Umbilical cord (tissue), 1 donor: Measurements from ENCODE around the gene KRABD2.
"Not testable (repeated sequence)": the region's sequence is repeated elsewhere in the genome, so short reads cannot be mapped to it uniquely, and the experiment has no call there.

Source experiments
- DNase-seq: peaks from one replicate; pipeline ENCODE4 v3.0.0-alpha.2; 2015; ENCODE audit warnings: low spot score

Gene KRABD2

GRCh38 chr17:8376271-8377067, at the start of gene KRABD2:
TSS of gene KRABD2 (minus strand) at chr17:8376704.
- peak; percentile 90 for DNase-seq

DNA sequence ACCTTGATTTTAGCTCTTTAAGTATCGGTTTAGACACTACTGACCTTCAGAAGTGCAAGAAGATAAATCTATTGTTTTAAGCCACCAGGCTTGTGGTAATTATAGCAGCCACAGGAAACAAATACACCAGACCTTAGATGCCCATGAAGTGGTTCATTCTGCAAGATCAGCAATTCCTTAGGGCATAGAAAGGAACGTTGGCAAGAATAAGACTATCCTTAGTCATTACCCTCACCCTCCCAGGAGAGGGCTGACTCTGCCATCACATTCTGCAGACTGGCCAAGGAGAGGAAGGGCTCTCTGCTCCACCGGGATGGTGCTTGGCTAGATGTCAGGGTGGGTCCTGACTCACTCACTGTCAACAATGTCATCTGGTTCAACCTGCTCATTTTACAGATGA, 45.1 kb upstream of the KRABD2 start:
- no peak for DNase-seq

DNA sequence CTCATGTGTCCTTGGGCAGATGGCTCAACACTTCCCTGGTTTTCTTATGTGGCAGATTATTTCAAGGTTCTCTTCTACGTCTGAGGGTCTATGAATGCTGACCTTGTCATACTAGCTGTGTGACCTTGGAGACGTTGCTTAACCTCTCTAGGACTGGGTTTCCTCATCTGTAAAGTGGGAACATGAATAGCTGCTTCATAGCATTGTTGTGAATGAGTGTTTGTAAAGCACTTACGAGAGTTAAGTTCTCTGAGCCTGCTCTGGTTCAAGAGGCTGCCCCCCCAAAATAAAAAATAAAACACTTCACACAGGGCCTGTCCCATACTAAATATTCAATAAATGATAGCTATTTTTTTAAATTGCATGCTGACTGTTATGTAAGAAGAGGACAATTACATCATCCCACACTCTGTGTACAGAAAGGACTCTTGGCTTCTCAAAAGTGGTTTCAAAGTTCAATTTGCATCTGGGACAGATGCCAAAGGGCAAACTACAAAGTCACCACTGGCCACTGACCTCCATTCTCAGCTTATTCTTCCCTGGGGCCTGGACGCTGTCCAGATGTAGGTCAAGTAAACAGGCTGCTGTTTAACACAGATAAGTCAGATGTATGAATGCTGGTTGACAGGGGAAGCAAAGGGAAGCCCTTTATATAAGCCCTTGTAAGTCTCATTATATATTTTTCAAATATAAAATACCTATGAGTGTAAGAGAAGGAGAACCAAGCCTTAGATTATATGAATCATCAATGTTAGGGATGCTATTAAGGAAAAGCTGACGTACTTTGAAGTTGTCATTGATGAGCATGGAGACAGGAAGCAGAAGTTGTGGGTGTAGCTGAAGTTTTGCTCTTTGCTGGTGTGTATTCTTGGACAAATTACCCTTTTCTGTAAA, 43.8 kb upstream of the KRABD2 start:
- peak; percentile 9 for DNase-seq

GRCh38 chr17:8419305-8419704, 42.8 kb upstream of the KRABD2 start:
- DNase-seq, result no peak

DNA sequence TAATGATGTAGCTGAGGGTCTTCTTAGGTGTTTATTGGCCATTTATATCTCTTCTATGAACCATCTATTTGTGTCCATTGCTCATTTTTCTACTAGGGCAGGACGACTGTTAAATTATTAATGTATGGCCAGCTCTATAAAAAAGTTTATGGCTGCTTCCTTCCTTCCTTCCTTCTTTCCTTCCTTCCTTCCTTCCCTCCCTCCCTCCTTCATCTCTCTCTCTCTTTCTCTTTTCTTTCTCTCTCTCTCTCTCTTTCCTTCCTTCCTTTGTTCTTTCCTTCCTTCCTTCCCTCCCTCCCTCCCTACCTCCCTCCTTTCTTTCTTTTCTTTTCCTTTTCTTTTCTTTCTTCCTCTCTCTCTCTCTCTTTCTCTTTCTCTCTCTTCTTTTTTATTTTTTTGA, 42.0 kb upstream of the KRABD2 start:
- DNase-seq, result no peak

- DNase-seq, result no peak
Observed at GRCh38 chr17:8417806-8418205, 41.3 kb upstream of the KRABD2 start.

GRCh38 chr17:8413938-8414337, 37.4 kb upstream of the KRABD2 start:
- no peak for DNase-seq

- DNase-seq, result no peak
Observed at GRCh38 chr17:8413328-8413727, 36.8 kb upstream of the KRABD2 start.

GRCh38 chr17:8412089-8412488, 35.6 kb upstream of the KRABD2 start:
- no peak for DNase-seq

DNA sequence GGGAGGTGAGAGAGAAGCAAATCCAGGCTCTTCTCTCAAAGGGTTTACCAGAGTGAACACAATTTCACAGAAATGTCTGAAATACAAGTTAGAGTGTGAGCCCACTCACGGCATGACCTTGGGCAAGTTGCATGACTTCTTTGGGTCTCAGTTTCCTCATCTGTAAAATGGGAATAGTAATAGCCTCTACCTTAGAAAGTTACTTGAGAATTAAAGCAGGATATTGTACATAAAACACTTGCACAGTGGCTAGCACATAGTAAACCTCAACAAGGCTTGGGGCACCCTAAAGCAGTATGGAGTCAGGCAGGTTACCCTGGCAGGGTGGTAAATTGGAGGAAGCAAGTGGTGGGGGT, 34.4 kb upstream of the KRABD2 start:
- no peak for DNase-seq

DNA sequence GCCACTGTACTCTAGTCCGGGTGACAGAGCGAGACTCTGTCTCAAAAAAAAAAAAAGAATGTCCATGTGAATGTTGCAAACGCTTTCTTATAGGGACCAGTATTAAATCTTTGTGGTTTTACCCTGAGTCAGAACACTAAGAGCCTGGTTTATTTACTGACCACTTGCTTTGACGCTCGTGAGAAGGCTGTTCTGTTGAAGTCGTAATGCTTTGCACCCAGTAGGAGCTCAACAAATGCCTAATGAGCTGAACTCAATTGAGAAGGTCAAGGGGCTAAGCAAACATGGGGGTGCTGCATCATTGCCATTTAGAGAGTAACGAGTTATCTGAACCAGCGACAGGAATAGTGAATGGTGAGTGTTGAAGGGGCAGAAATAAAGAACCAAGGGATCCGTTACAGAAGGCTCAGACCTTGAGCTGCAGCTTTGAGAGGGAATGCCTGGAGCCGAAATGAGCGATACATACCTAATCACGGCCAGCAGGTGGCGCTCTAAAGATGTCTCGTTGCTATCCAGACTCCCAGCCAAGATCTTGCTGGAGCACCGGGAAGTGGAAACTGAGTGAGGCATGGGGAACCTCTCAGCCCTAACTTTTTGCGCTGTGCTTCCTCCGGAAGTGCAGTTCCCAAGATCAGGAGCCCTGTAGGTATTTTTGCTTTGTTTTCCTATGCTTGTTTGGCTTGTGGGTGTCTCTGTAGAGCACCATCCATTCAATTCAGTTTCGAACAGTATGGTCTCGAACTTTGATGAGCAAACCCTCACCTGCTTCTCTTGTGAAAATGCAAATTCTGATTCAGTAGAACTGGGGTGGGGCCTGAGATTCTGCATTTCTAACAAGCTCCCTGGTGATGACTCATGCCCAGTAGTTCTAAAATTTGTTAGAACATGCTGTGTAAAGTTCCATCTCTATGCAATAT, 33.7 kb upstream of the KRABD2 start:
- DNase-seq, result peak; percentile 91

DNA sequence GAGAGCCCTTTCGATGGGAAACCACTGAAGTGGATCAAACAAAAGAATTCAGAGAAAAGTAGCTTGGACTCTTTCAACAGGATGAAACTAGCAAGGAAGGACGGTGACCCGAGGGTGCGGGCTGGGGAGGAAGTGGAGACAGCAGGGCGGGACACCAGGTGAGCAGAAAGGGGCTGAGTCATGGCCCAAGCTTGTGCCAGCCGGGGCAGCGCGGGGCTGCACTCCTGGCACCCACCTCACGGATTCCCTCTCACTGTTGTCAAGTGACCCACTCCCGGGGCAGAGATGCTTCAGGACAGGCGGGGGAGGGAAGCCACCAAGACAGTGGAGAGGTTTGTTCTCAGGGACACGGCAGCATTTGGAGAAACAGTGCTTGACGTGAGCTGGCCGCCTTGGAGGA, 31.9 kb upstream of the KRABD2 start:
- DNase-seq, result no peak

DNA sequence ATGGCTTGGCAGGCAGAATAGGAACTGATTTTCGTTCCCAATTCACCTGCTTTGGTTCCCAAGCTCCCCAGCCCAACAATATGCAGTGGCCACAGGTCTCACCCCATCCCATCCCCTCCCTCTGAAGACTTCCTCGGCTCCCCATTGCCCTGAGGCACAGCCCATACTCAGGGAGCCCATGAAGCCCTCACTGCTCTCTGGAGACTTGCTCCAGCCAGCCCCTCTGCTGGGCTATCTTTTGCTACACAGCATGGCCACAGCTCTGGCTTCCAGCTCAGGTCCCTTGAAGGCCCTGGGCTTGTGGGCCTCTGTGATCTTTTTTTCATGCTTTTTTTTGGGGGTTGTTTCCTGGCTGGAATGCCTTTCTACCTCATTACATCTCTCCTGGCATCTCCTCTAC, 29.7 kb upstream of the KRABD2 start:
- no peak for DNase-seq

DNA sequence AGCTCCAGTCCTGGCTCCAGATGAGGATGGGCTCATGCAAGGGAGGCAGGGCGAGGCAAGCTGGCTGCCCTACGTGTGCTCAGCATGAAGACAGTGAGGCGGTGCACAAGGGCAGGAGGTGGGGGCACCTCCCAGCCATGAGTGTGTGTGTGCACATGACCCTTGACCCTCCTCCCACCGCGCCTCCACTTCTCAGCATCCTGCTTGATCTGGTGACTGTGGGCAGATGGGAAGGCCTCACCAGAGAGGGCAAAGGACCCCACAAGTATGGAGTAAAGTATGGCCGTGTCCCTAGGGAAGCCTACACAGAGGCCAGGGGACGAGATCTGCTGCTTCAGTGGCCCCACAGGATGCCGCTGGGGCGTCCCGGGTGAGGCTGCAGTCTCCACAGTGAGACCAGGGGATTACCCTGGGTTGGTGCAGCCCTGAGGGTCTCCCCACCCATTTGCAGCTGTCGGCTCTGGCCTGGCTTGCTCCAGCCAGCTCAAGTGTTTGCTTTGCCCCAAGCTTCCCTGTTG, 29.1 kb upstream of the KRABD2 start:
- DNase-seq, result no peak

DNA sequence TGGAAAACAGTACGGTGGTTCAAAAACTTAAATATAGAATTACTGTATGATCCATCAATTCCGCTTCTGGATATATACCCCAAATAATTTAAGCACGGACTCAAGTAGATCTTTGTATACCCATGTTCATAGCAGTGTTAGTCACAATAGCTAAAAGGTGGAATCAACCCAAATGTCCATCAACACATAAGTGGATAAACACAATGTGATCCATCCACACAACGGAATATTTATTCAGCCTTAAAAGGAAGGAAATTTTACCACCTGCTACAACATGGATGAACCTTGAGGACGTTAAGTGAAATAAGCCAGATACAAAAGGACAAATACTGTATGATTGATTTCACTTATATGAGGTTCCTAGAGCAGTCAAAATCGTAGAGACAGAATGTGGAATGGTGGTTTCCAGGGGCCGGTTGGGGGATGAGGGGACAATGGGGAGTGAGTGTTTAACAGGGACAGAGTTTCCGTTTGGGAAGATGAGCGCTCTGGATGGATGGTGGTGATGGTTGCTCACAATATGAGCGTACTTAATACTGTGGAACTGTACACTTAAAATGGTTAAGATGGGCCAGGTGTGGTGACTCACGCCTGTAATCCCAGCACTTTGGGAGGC, 26.5 kb upstream of the KRABD2 start:
- DNase-seq, result no peak

GRCh38 chr17:8401107-8401506, 24.6 kb upstream of the KRABD2 start:
- no peak for DNase-seq

DNA sequence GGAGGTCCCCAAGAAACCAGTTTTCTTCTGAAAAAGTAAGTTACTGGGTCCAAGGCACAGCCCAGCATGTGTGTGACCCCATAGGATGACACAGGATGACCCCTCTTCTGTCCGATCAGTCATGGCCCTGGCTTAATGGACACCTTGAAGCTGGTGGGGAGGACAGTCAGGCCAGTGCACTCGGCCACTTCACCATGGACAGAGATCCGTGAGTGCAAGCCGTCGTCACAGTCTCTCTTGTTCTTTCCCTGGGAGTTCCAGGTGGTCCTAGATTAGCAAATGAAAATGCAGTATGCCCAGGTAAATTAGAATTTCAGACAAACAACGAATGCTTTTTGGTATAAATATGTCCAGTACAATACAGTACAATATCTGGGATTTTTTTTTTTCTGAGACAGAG, 22.5 kb upstream of the KRABD2 start:
- DNase-seq, result no peak

GRCh38 chr17:8397636-8398035, 21.1 kb upstream of the KRABD2 start, which contains the start of gene RNF222:
TSS of gene RNF222 (minus strand) at chr17:8397827. CDS start at chr17:8393461, 4,366 bp downstream.
- no peak for DNase-seq

- DNase-seq, result not testable (repeated sequence)
Observed at GRCh38 chr17:8394497-8394896, 18.0 kb upstream of the KRABD2 start.

DNA sequence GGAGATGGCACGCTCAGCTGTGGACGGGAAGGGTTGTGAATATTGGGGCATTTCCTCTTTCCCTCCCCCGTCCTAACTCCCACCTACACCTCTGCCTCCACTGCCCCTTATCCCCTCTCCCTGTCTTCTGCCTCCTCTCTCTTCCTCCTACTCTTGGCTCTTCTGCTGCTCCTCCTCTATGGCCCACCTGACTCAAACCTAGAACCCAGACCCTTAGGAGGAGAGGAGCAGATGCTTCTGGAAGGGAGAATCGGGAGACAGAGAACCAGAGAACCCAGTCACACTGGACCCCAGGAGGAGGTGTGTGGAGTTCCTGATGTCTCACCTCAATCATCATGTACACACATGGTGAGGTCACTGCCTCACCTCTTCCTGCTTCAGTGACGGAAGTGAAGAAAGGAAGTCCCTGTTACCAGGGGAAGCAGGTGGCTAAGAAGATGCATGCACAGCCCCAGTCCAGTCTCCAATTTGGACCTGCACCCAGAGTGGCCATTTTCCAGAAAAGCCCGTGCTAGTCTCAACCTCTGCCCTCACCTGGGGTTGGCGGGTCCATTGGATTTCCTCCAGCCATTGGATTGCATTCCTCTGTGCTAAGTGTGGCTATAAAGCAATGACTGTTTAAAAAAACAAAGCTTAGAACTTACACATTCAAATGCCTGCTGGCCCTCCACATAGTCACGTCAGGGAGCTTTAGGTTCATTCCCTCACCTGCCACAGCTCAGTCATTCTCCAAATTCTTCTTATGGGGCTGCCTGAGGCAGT, 17.1 kb upstream of the KRABD2 start:
- DNase-seq, result no peak
